ENCODE data around the gene LRRC58.

Gene LRRC58

DNA sequence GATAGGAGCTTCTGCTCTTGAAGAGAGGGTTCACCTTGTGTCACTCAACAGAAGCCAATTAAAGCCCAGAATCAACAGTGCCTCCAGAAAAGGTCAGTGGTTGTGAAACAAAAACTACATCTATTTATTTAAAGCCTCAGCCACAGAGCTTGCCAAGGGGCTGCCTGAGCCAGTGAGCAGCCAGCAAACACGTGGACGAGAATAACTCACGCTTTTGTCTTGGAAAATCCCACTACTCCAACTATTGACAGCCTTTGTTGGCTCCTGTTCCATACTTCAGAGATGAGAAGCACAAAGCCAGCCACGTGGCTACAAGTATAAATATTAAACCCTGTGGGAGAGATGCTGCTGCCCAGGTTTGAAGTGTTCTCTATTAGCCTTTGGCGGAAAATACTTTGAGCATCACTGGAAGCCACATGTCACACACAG, 74.4 kb downstream of the LRRC58 start:
- DNase-seq = no peak
